AG08396 (cell line): ENCODE data around the gene ZBED4.

Experiments
- DNase-seq: peaks from one replicate; pipeline ENCODE4 v3.0.0; 2012; ENCODE audit warnings: low spot score, mixed read lengths

Gene ZBED4

GRCh38 chr22:49937758-49938564 is 84.3 kb downstream of the ZBED4 start:
- DNase-seq, result no peak

GRCh38 chr22:49938565-49939136 is 85.0 kb downstream of the ZBED4 start:
- no peak for DNase-seq
